Measurements from ENCODE around the gene CEBPG.

The CEBPG gene

GRCh38 chr19:33403221-33403972, 29.9 kb downstream of the CEBPG start:
- no peak for ATAC-seq
- Mint-ChIP-seq H3K27ac (no peak overlapping the region), H3K9me3 (no peaks in the 10 kb centered on the region), H3K4me1 (peaks cover 7% of the 10 kb centered on the region), H3K36me3 (peaks cover 6% of the 10 kb centered on the region), H3K4me3 (no peak overlapping the region)
- no peak for DNase-seq (ENCODE audit: low spot score in 2 of 2)

- H3K36me3 Mint-ChIP-seq = peaks cover 2% of the 10 kb centered on the region
- H3K9me3 Mint-ChIP-seq = no peaks in the 10 kb centered on the region
- H3K4me3 Mint-ChIP-seq = no peak overlapping the region
- peaks cover 7% of the 10 kb centered on the region for H3K4me1 Mint-ChIP-seq
- ATAC-seq (no peak), DNase-seq (ENCODE audit: low spot score in 2 of 2) (no peak)
- no peak overlapping the region for H3K27ac Mint-ChIP-seq
Measured at GRCh38 chr19:33403973-33404304, 30.4 kb downstream of the CEBPG start.

GRCh38 chr19:33404506-33405253, 31.2 kb downstream of the CEBPG start:
- Mint-ChIP-seq H3K27ac (no peak overlapping the region), H3K4me3 (no peak overlapping the region), H3K36me3 (no peaks in the 10 kb centered on the region), H3K4me1 (peaks cover 7% of the 10 kb centered on the region), H3K9me3 (no peaks in the 10 kb centered on the region)
- ATAC-seq (no peak), DNase-seq (ENCODE audit: low spot score in 2 of 2) (no peak)

- ATAC-seq (no peak), DNase-seq (ENCODE audit: low spot score in 2 of 2) (no peak)
- Mint-ChIP-seq H3K27ac (no peak overlapping the region), H3K9me3 (no peaks in the 10 kb centered on the region), H3K36me3 (no peaks in the 10 kb centered on the region), H3K4me1 (peaks cover 7% of the 10 kb centered on the region), H3K4me3 (no peak overlapping the region)
Measured at GRCh38 chr19:33405254-33405552, 31.7 kb downstream of the CEBPG start.

GRCh38 chr19:33405553-33406461, 32.3 kb downstream of the CEBPG start:
- Mint-ChIP-seq H3K36me3 (no peaks in the 10 kb centered on the region), H3K27ac (peak overlapping the region; percentile 50), H3K9me3 (no peaks in the 10 kb centered on the region), H3K4me3 (no peak overlapping the region), H3K4me1 (peaks cover 7% of the 10 kb centered on the region)
- no peak for DNase-seq (ENCODE audit: low spot score in 2 of 2)
- peak; percentile 31 for ATAC-seq

- Mint-ChIP-seq H3K36me3 (no peaks in the 10 kb centered on the region), H3K27ac (peak overlapping the region; percentile 50), H3K4me3 (no peak overlapping the region), H3K4me1 (peaks cover 7% of the 10 kb centered on the region), H3K9me3 (no peaks in the 10 kb centered on the region)
- DNase-seq (ENCODE audit: low spot score in 2 of 2) (peak; percentile 80 to 92), ATAC-seq (peak; percentile 68)
Measured at GRCh38 chr19:33406521-33407139, 33.1 kb downstream of the CEBPG start.

- Mint-ChIP-seq H3K9me3 (no peaks in the 10 kb centered on the region), H3K4me3 (no peak overlapping the region), H3K27ac (no peak overlapping the region), H3K36me3 (no peaks in the 10 kb centered on the region), H3K4me1 (peaks cover 7% of the 10 kb centered on the region)
- ATAC-seq (no peak), DNase-seq (ENCODE audit: low spot score in 2 of 2) (no peak)
Measured at GRCh38 chr19:33407140-33407551, 33.6 kb downstream of the CEBPG start.

- peaks cover 7% of the 10 kb centered on the region for H3K4me1 Mint-ChIP-seq
- H3K9me3 Mint-ChIP-seq = no peaks in the 10 kb centered on the region
- no peak for DNase-seq (ENCODE audit: low spot score in 2 of 2)
- no peak overlapping the region for H3K4me3 Mint-ChIP-seq
- ATAC-seq = no peak
- no peaks in the 10 kb centered on the region for H3K36me3 Mint-ChIP-seq
- H3K27ac Mint-ChIP-seq = no peak overlapping the region
Measured at GRCh38 chr19:33407716-33408115, 34.2 kb downstream of the CEBPG start.

- ATAC-seq = no peak
Measured at GRCh38 chr19:33408116-33408515, 34.6 kb downstream of the CEBPG start.

GRCh38 chr19:33408538-33409434, 35.3 kb downstream of the CEBPG start:
- DNase-seq (ENCODE audit: low spot score in 2 of 2) = no peak
- ATAC-seq = no peak
- H3K9me3 Mint-ChIP-seq = no peaks in the 10 kb centered on the region
- no peak overlapping the region for H3K27ac Mint-ChIP-seq
- H3K4me1 Mint-ChIP-seq = peaks cover 7% of the 10 kb centered on the region
- H3K36me3 Mint-ChIP-seq = no peaks in the 10 kb centered on the region
- H3K4me3 Mint-ChIP-seq = no peak overlapping the region

More at GRCh38 chr19:33408116-33408515, 34.6 kb downstream of the CEBPG start:
- Mint-ChIP-seq H3K4me1 (peaks cover 7% of the 10 kb centered on the region), H3K36me3 (no peaks in the 10 kb centered on the region), H3K4me3 (no peak overlapping the region), H3K9me3 (no peaks in the 10 kb centered on the region), H3K27ac (no peak overlapping the region)
- DNase-seq (ENCODE audit: low spot score in 2 of 2) = no peak

GRCh38 chr19:33409906-33410685, 36.6 kb downstream of the CEBPG start:
- Mint-ChIP-seq H3K4me3 (no peak overlapping the region), H3K4me1 (peaks cover 7% of the 10 kb centered on the region), H3K27ac (no peak overlapping the region), H3K36me3 (no peaks in the 10 kb centered on the region), H3K9me3 (no peaks in the 10 kb centered on the region)
- DNase-seq (ENCODE audit: low spot score in 2 of 2) = no peak
- ATAC-seq = no peak

- no peaks in the 10 kb centered on the region for H3K9me3 Mint-ChIP-seq
- H3K4me1 Mint-ChIP-seq = peaks cover 6% of the 10 kb centered on the region
- H3K36me3 Mint-ChIP-seq = no peaks in the 10 kb centered on the region
- peak overlapping the region; percentile 60 for H3K27ac Mint-ChIP-seq
- no peak overlapping the region for H3K4me3 Mint-ChIP-seq
- no peak for ATAC-seq
- no peak for DNase-seq (ENCODE audit: low spot score in 2 of 2)
Measured at GRCh38 chr19:33410915-33411401, 37.4 kb downstream of the CEBPG start.

- ATAC-seq (no peak), DNase-seq (ENCODE audit: low spot score in 2 of 2) (no peak)
- peaks cover 8% of the 10 kb centered on the region for H3K4me1 Mint-ChIP-seq
- H3K9me3 Mint-ChIP-seq = no peaks in the 10 kb centered on the region
- H3K4me3 Mint-ChIP-seq = no peak overlapping the region
- no peak overlapping the region for H3K27ac Mint-ChIP-seq
- no peaks in the 10 kb centered on the region for H3K36me3 Mint-ChIP-seq
Measured at GRCh38 chr19:33411621-33412180, 38.2 kb downstream of the CEBPG start.

Measured in stimulated activated effector memory CD8-positive, alpha-beta T cell treated with anti-CD3 and anti-CD28 coated beads, Interleukin-12 subunit alpha, Interleukin-12 subunit beta, amount 100 ng/mL, for 72 hours (primary cell).